Sigmoid colon (tissue), 3 donors: ENCODE measurements around the gene SLC25A34.

Source experiments
- POLR2A ChIP-seq, 2 donors: fragments of 450-650 bp; IDR thresholded peaks; one replicate each; pipeline ENCODE4 v1.6.1; 2016; ENCODE audit warnings: antibody characterized with exemption in 2 of 2, mild to moderate bottlenecking in 2 of 2, moderate library complexity in 2 of 2
- TF ChIP-seq, protein P1 (sequence below), 4 experiments: fragments of 450-650 bp in 3 of 4; fragments of 200-600 bp in 1 of 4; IDR thresholded peaks; one replicate each; pipeline ENCODE4 v1.5.1; 2016 to 2019; ENCODE audit warnings: antibody characterized with exemption in 4 of 4, mild to moderate bottlenecking in 3 of 4, moderate library complexity in 2 of 4

DNA sequence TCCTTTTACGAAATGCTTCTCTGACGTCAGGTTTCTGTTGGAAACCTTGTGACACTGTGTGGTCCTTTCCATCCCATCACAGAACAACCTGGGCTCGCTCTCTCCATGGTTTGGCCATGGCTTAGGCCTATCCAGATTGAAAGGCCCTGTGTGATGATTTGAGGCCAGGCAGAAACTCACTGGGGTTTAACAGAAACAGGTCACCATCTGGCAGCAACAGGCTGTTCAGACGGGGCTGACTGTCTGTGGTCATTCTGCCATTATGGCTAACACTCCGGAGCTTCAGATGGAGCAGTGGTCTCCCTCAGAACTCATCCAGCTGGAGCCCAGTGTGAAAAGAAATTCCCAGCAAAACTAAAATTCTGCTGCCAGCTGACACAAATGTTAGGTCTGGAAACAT, 42.7 kb upstream of the SLC25A34 start:
- TF ChIP-seq, protein P1, sequence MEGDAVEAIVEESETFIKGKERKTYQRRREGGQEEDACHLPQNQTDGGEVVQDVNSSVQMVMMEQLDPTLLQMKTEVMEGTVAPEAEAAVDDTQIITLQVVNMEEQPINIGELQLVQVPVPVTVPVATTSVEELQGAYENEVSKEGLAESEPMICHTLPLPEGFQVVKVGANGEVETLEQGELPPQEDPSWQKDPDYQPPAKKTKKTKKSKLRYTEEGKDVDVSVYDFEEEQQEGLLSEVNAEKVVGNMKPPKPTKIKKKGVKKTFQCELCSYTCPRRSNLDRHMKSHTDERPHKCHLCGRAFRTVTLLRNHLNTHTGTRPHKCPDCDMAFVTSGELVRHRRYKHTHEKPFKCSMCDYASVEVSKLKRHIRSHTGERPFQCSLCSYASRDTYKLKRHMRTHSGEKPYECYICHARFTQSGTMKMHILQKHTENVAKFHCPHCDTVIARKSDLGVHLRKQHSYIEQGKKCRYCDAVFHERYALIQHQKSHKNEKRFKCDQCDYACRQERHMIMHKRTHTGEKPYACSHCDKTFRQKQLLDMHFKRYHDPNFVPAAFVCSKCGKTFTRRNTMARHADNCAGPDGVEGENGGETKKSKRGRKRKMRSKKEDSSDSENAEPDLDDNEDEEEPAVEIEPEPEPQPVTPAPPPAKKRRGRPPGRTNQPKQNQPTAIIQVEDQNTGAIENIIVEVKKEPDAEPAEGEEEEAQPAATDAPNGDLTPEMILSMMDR (IDR thresholded peaks at IDR 0.05), result no peak
- no peak for TF ChIP-seq POLR2A (IDR thresholded peaks at IDR 0.05)
